ENCODE results near the gene SHKBP1. TPM values are rescaled to one million over a fixed set of nuclear protein-coding genes. Genes with fewer than 3 reads are reported as not detected.

The SHKBP1 gene
- total RNA-seq, 1 donor from 2014 or later: 65.3 TPM

DNA sequence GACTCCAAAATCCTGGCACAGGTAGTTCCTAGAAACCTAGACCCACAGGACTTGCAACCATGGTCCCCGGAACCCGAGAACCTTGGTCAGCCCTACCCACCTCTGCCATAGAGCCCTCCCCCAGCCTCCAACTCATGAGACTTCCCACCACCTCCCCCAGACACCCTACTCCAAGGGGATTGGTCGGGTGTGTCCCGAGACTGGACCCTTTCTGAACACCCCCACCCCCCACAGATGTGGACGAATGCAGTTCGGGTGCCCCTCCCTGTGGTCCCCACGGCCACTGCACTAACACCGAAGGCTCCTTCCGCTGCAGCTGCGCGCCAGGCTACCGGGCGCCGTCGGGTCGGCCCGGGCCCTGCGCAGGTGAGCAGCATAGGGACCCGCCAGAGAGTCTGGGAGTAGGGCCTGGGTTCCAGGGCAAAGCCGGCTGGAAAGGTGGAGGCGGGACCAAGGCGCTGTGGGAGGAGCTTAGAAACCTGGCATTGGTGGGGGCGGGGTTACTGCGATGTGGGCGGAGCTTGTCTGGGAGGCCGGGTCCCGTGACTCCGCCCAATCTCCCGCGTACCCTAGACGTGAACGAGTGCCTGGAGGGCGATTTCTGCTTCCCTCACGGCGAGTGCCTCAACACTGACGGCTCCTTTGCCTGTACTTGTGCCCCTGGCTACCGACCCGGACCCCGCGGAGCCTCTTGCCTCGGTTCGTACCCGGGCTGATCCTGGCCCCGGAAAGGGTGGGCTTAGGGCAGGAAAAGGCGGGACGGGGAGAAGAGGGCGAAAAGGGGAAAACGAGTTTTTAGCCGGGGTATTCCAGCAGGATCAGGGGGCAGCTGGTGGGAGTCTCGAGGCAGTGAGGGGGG is 36.4 kb downstream of the SHKBP1 start:
- Mint-ChIP-seq H3K4me3 (peak overlapping the region; percentile 88), H3K27ac (peak overlapping the region; percentile 97), H3K4me1 (peaks cover 17% of the 10 kb centered on the region), H3K27me3 (ENCODE audit: low read depth) (peaks cover 23% of the 10 kb centered on the region), H3K36me3 (peaks cover 6% of the 10 kb centered on the region), H3K9me3 (no peaks in the 10 kb centered on the region)
- peak in 1 of 2 experiments; percentile 85 for DNase-seq (ENCODE audit: low spot score in 2 of 2, unreplicated experiment in 2 of 2)
- TF ChIP-seq, protein P1, sequence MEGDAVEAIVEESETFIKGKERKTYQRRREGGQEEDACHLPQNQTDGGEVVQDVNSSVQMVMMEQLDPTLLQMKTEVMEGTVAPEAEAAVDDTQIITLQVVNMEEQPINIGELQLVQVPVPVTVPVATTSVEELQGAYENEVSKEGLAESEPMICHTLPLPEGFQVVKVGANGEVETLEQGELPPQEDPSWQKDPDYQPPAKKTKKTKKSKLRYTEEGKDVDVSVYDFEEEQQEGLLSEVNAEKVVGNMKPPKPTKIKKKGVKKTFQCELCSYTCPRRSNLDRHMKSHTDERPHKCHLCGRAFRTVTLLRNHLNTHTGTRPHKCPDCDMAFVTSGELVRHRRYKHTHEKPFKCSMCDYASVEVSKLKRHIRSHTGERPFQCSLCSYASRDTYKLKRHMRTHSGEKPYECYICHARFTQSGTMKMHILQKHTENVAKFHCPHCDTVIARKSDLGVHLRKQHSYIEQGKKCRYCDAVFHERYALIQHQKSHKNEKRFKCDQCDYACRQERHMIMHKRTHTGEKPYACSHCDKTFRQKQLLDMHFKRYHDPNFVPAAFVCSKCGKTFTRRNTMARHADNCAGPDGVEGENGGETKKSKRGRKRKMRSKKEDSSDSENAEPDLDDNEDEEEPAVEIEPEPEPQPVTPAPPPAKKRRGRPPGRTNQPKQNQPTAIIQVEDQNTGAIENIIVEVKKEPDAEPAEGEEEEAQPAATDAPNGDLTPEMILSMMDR (IDR thresholded peaks at IDR 0.05; ENCODE audit: unreplicated experiment): no peak

DNA sequence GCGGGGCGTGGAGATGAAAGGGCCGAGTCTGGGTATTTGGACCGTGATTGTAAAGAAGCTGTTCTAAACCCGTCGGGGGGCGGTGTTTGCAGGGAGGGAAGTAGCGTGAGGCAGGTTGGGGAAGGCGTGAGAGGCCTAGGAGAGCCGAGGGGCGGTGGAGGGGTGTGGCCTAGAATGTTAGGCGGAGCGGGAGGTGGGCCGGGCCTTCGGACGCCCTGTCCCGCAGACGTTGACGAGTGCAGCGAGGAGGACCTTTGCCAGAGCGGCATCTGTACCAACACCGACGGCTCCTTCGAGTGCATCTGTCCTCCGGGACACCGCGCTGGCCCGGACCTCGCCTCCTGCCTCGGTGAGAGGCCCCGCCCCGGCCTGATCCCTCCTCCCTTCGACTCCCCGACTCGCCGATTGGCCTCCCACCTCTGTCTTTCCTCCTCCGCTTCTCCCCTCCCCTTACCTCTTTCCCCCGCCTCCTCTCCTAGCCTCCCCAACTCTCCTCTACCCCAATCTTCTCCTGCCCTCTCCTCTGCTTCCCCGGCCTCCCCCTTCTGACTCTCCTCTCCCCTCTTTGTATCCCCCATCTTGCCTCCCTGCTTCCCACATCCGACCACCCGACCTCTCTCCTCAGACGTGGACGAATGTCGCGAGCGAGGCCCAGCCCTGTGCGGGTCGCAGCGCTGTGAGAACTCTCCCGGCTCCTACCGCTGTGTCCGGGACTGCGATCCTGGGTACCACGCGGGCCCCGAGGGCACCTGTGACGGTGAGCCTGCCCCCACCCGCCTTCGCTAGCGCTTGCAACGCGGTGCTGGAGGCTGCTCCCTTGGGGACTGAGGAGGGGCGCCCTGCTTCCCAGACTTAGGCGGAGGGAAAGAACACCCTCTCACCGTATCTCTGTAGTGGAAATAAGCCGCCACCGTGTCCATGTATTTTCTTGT is 37.3 kb downstream of the SHKBP1 start:
- DNase-seq (ENCODE audit: low spot score in 2 of 2, unreplicated experiment in 2 of 2): peak; percentile 71 to 79
- Mint-ChIP-seq H3K4me3 (peak overlapping the region; percentile 88), H3K36me3 (peaks cover 10% of the 10 kb centered on the region), H3K27me3 (ENCODE audit: low read depth) (peaks cover 14% of the 10 kb centered on the region), H3K4me1 (peaks cover 17% of the 10 kb centered on the region), H3K27ac (peak overlapping the region; percentile 97), H3K9me3 (no peaks in the 10 kb centered on the region)
- TF ChIP-seq, protein P1 (IDR thresholded peaks at IDR 0.05; ENCODE audit: unreplicated experiment): no peak

DNA sequence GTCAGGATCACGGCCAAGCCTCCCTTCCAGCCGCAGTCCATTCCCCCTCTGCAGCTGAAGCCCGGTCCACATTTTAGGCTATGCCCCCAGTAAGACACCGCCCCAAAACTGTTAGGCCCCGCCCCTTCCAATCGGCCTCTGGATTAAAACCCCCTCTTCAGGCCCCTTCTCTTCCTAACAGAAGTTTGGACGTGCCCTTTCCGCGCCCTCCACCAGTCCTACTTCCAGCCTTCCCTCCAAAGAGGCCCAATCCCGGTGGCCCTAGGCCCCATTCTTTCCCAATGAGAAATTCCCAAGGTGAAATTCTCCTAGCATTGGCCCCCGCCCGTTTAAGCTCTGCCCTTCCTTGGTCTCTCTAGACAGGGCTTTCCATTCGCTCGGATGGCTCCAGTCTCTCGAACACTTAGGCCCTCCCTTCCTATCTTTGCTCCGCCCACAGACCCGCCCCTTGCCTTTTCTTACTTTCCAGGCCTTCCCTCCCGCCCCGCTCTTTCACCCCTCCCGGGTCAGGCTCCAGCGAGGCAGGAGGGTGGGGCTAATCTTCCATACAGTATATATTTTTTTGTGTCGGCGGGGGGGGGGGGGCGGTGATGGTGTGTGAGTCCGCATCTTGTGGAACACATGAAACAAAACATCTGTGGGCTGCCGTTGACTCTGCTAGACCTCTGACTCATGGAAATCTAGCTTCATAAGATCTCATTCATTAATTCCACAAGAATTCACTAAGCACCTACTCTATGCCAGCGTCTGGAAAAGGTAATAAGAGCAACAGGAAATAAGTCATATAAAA is 38.1 kb downstream of the SHKBP1 start:
- TF ChIP-seq, protein P1 (IDR thresholded peaks at IDR 0.05; ENCODE audit: unreplicated experiment): no peak
- H3K27me3 Mint-ChIP-seq (ENCODE audit: low read depth): peaks cover 7% of the 10 kb centered on the region

DNA sequence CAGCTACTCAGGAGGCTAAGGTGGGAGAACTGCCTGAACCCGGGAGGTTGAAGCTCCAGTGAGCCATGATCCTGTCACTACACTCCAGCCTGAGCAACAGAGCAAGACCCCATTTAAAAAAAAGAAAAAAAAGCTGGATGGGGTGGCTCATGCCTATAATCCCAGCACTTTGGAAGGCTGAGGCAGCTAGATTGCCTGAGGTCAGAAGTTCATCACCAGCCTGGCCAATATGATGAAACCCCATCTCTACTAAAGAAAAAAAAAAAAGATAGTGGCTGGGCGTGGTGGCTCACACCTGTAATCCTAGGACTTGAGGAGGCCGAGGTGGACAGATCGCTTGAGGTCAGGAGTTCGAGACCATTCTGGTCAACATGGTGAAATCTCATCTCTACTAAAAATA is 39.5 kb downstream of the SHKBP1 start:
- Mint-ChIP-seq H3K4me3 (no peak overlapping the region), H3K27ac (no peak overlapping the region), H3K27me3 (ENCODE audit: low read depth) (no peaks in the 10 kb centered on the region), H3K36me3 (peaks cover 20% of the 10 kb centered on the region), H3K4me1 (peaks cover 9% of the 10 kb centered on the region), H3K9me3 (no peaks in the 10 kb centered on the region)
- no peak for DNase-seq (ENCODE audit: low spot score in 2 of 2, unreplicated experiment in 2 of 2)
- TF ChIP-seq, protein P1 (IDR thresholded peaks at IDR 0.05; ENCODE audit: unreplicated experiment): no peak

More for the DNA sequence above, 38.1 kb downstream of the SHKBP1 start:
- Mint-ChIP-seq H3K4me1 (peaks cover 13% of the 10 kb centered on the region), H3K9me3 (no peaks in the 10 kb centered on the region), H3K27ac (peak overlapping the region; percentile 97), H3K36me3 (peaks cover 17% of the 10 kb centered on the region), H3K4me3 (peak overlapping the region; percentile 88)
- peak in 1 of 2 experiments; percentile 78 for DNase-seq (ENCODE audit: low spot score in 2 of 2, unreplicated experiment in 2 of 2)

- no peaks in the 10 kb centered on the region for H3K9me3 Mint-ChIP-seq
- TF ChIP-seq, protein P1 (IDR thresholded peaks at IDR 0.05; ENCODE audit: unreplicated experiment): no peak
These were observed 40.3 kb downstream of the SHKBP1 start for GRCh38 chr19:40616941-40617340.

More at GRCh38 chr19:40616941-40617340, 40.3 kb downstream of the SHKBP1 start:
- Mint-ChIP-seq H3K4me3 (no peak overlapping the region), H3K4me1 (peaks cover 9% of the 10 kb centered on the region), H3K27me3 (ENCODE audit: low read depth) (no peaks in the 10 kb centered on the region), H3K36me3 (peaks cover 26% of the 10 kb centered on the region), H3K27ac (no peak overlapping the region)
- no peak for DNase-seq (ENCODE audit: low spot score in 2 of 2, unreplicated experiment in 2 of 2)
